HG02610 (cell line): ENCODE results near the gene GPR142.

Experiments used
- ATAC-seq: cut with Tn5 transposase; IDR thresholded peaks from one replicate; pipeline ENCODE4 v1.9.1; 2021; ENCODE audit warnings: mild to moderate bottlenecking, moderate library complexity; ENCODE audit not compliant: unreplicated experiment

The GPR142 gene

GRCh38 chr17:74419928-74420411 lies 52.7 kb downstream of the GPR142 start:
- ATAC-seq = no peak
